A549 (cell line): ENCODE results near the gene PRKG1. TPM values are rescaled to one million over a fixed set of nuclear protein-coding genes. Genes with fewer than 3 reads are reported as not detected.

Experiments
- ATAC-seq, 2 experiments: fragments of 200-7000 bp in 1 of 2; fragments of >200 bp in 1 of 2; cut with Nextera tagmentation in 1 of 2; cut with Tn5 transposase in 1 of 2; 3 replicates each; pipeline versions ENCODE4 v1.8.0 to v1.9.1; 2018 to 2020; ENCODE audit warnings: mild to moderate bottlenecking in 1 of 2, moderate library complexity in 1 of 2
- CTCF ChIA-PET: fragments of 300-600 bp; sonication (Branson Sonifier 250); formaldehyde crosslinking; extraction: SDS; loops from one replicate; lab custom pipeline; 2021; ENCODE audit warnings: antibody characterized with exemption, inconsistent platforms; lab: Yijun Ruan, JAX
- POLR2A ChIA-PET: fragments of 350-600 bp; formaldehyde crosslinking; extraction: SDS; loops from one replicate; lab custom pipeline; 2021; ENCODE audit warnings: antibody characterized with exemption, inconsistent platforms; lab: Yijun Ruan, JAX
- DNase-seq, 2 experiments: peaks; one replicate each; pipeline versions ENCODE4 v3.0.0 to v3.0.0-alpha.2; 2011 to 2016; ENCODE audit warnings: low read depth in 1 of 2, low spot score in 1 of 2
- FAIRE-seq: peaks from 2 replicates; lab custom pipeline; 2011; peaks lifted over from hg19 to GRCh38; lab: Jason Lieb, UNC
- H3K27ac ChIP-seq, 2 experiments: fragments of >200 bp; sonication (Bioruptor Twin); formaldehyde crosslinking; 3 replicates each; pipeline ENCODE4 v1.5.1; 2016 to 2017
- H3K4me1 ChIP-seq: fragments of >200 bp; sonication (Bioruptor Twin); formaldehyde crosslinking; 3 replicates; pipeline ENCODE4 v1.6.1; 2016
- H3K4me2 ChIP-seq: fragments of >200 bp; sonication (Bioruptor Twin); formaldehyde crosslinking; 3 replicates; pipeline ENCODE4 v1.6.1; 2016
- H3K4me3 ChIP-seq: fragments of >200 bp; sonication (Bioruptor Twin); formaldehyde crosslinking; 3 replicates; pipeline ENCODE4 v1.5.1; 2016
- H3K9me3 ChIP-seq: fragments of >200 bp; sonication (Bioruptor Twin); formaldehyde crosslinking; 3 replicates; pipeline ENCODE4 v1.6.1; 2016
- ATOH8 ChIP-seq: fragments of 250-450 bp; sonication (Bioruptor Pico); IDR thresholded peaks from 2 replicates; pipeline ENCODE4 v1.5.0; 2020; ENCODE audit warnings: low read depth, mild to moderate bottlenecking, moderate library complexity
- BHLHE40 ChIP-seq: IDR thresholded peaks from 2 replicates; pipeline ENCODE4 v1.6.1; 2012; ENCODE audit warnings: low read depth, low read length, inconsistent platforms
- CBX2 ChIP-seq: fragments of 200-600 bp; sonication (generic); IDR thresholded peaks from 2 replicates; pipeline ENCODE4 v1.6.1; 2016; ENCODE audit warnings: low read depth, mild to moderate bottlenecking, borderline replicate concordance
- CBX8 ChIP-seq: fragments of 200-600 bp; sonication (generic); IDR thresholded peaks from 2 replicates; pipeline ENCODE4 v1.6.1; 2016
- CEBPB ChIP-seq, 2 experiments: fragments of >200 bp in 1 of 2; sonication (Bioruptor Twin) in 1 of 2; formaldehyde crosslinking in 1 of 2; IDR thresholded peaks; 2 replicates each; pipeline ENCODE4 v1.6.1; 2012 to 2016
- EHF ChIP-seq: fragments of 250-450 bp; sonication (Bioruptor Pico); IDR thresholded peaks from 2 replicates; pipeline ENCODE4 v1.5.0; 2020; ENCODE audit warnings: mild to moderate bottlenecking
- EHMT2 ChIP-seq: fragments of 200-600 bp; sonication (generic); IDR thresholded peaks from 2 replicates; pipeline ENCODE4 v1.6.1; 2016; ENCODE audit warnings: antibody characterized with exemption, low read depth, mild to moderate bottlenecking, moderate library complexity
- EP300 ChIP-seq, 2 experiments: fragments of >200 bp; sonication (Bioruptor Twin); formaldehyde crosslinking; IDR thresholded peaks; 2 replicates in 1 of 2; 3 replicates in 1 of 2; pipeline ENCODE4 v1.6.1; 2016 to 2017
- ESRRA ChIP-seq: fragments of 150-350 bp; IDR thresholded peaks from 2 replicates; pipeline ENCODE4 v1.6.1; 2014; ENCODE audit warnings: mild to moderate bottlenecking, low read length, borderline replicate concordance
- FOSB ChIP-seq: fragments of 250-450 bp; sonication (Bioruptor Pico); IDR thresholded peaks from 2 replicates; pipeline ENCODE4 v1.5.0; 2020; ENCODE audit warnings: mild to moderate bottlenecking, moderate library complexity
- HES2 ChIP-seq: fragments of >200 bp; sonication (Bioruptor Twin); formaldehyde crosslinking; IDR thresholded peaks from 2 replicates; pipeline ENCODE4 v1.6.1; 2016
- HEYL ChIP-seq: fragments of 250-450 bp; sonication (Bioruptor Pico); IDR thresholded peaks from 2 replicates; pipeline ENCODE4 v1.8.0; 2021; ENCODE audit warnings: mild to moderate bottlenecking, moderate library complexity
- HOXB5 ChIP-seq: fragments of 250-450 bp; sonication (Bioruptor Pico); IDR thresholded peaks from 2 replicates; pipeline ENCODE4 v1.5.0; 2020; ENCODE audit warnings: mild to moderate bottlenecking, moderate library complexity
- KDM1A ChIP-seq: fragments of 200-600 bp; sonication (generic); IDR thresholded peaks from 2 replicates; pipeline ENCODE4 v1.6.1; 2016; ENCODE audit warnings: low read depth, mild to moderate bottlenecking
- MYC ChIP-seq: IDR thresholded peaks from 2 replicates; pipeline ENCODE4 v1.6.1; 2012; ENCODE audit warnings: mild to moderate bottlenecking, inconsistent platforms, low read length, improper control_type of control experiment, borderline replicate concordance
- SREBF2 ChIP-seq: fragments of 450-650 bp; IDR thresholded peaks from 2 replicates; pipeline ENCODE4 v1.6.1; 2014; ENCODE audit warnings: mild to moderate bottlenecking, moderate library complexity
- TFCP2L1 ChIP-seq: fragments of 250-450 bp; sonication (Bioruptor Pico); IDR thresholded peaks from 2 replicates; pipeline ENCODE4 v1.5.0; 2021; ENCODE audit warnings: mild to moderate bottlenecking
- TP53 ChIP-seq: fragments of 250-450 bp; sonication (Bioruptor Pico); IDR thresholded peaks from 2 replicates; pipeline ENCODE4 v1.5.0; 2021; ENCODE audit warnings: mild to moderate bottlenecking, moderate library complexity
- ZFP36 ChIP-seq: fragments of 450-650 bp; IDR thresholded peaks from 2 replicates; pipeline ENCODE4 v1.6.1; 2014; ENCODE audit warnings: borderline replicate concordance; ENCODE audit not compliant: partially characterized antibody
- ZNF302 ChIP-seq: fragments of 250-450 bp; sonication (Bioruptor Pico); IDR thresholded peaks from 2 replicates; pipeline ENCODE4 v1.9.0; 2021; ENCODE audit warnings: inconsistent platforms, mild to moderate bottlenecking, moderate library complexity
- ZSCAN20 ChIP-seq: fragments of 250-450 bp; sonication (Bioruptor Pico); IDR thresholded peaks from 2 replicates; pipeline ENCODE4 v1.8.0; 2022; ENCODE audit warnings: mild to moderate bottlenecking, moderate library complexity
- WGBS: methylation state at CpG from one replicate; pipeline ENCODE4 v1.1.6; 2017; ENCODE audit errors: missing lambda C conversion rate; 5-methylcytosine and 5-hydroxymethylcytosine counted together
- polyA plus RNA-seq, 4 experiments: library from polyadenylated mRNA; depleted of rRNA in 3 of 4; stranded (reverse); fragments of >200 nt; fragmentation: RNase III in 1 of 4; extraction: RNeasy Plus Mini Kit Qiagen cat#74134 plus additional on column Dnase treatment in 1 of 4; gene quantifications; 2 replicates in 3 of 4; 3 replicates in 1 of 4; pipeline ENCODE4 v1.2.3, GENCODE V29; 2011 to 2017
- TF ChIP-seq, protein P1 (sequence below): IDR thresholded peaks from 2 replicates; pipeline ENCODE4 v1.6.1; 2012

Gene PRKG1
- polyA plus RNA-seq, 2 of the 4 experiments (the other 2 are of a cell fraction), result not detected

DNA sequence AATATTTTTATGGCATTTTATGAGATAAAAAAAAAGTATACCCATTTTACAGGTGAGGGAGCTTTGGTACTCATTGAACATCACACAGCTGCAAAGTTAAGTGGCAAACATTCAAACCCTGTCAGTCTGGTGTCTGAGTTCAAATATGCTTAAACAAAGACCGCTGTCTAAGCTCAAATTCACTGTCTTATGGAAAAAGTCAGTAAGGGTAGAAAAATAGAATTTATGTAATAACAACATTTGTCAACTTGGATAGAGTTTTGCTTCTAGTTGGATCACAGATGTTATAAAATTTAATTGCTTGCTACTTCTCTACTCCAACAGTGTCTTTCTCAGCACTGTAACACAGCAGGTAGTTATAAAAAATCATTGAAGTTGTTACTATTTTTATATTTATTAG, 786.8 kb downstream of the PRKG1 start:
- Histone ChIP-seq H3K27ac (no peak overlapping the region), H3K4me1 (no peaks in the 10 kb centered on the region), H3K9me3 (no peaks in the 10 kb centered on the region), H3K4me2 (no peak overlapping the region), H3K4me3 (no peak overlapping the region)
- ChIA-PET POLR2A (no interaction called here), CTCF (no interaction called here)
- 0% methylated on average over 1 of the region's 1 CpG for WGBS
- no peak for FAIRE-seq
- no peak for DNase-seq
- TF ChIP-seq ESRRA (no peak), EHMT2 (no peak), ZFP36 (no peak), HEYL (no peak), EHF (CRISPR knock-in tag) (no peak), CBX2 (no peak), HES2 (no peak), TFCP2L1 (no peak)
- TF ChIP-seq, protein P1, sequence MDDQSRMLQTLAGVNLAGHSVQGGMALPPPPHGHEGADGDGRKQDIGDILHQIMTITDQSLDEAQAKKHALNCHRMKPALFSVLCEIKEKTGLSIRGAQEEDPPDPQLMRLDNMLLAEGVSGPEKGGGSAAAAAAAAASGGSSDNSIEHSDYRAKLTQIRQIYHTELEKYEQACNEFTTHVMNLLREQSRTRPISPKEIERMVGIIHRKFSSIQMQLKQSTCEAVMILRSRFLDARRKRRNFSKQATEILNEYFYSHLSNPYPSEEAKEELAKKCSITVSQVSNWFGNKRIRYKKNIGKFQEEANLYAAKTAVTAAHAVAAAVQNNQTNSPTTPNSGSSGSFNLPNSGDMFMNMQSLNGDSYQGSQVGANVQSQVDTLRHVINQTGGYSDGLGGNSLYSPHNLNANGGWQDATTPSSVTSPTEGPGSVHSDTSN, result no peak
- no peak for ATAC-seq

DNA sequence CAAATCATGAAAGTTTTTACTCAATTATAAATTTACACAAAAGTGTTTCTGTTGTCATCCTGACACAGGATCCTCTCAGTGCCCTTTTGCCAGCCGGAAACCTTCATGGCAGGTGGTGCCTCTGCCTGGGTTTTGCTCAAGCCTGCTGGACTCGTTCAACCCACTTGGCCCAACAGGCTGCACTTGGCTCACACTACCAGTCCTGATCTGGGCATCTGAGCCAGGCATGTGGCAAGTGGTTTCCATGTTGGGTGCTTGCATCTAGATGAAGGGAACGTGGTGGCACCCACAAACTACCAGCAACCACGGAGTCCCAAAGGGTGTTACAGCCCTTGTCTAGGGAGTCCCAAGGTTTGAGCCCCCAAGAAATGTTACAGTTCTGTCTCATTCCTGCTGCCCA, 787.4 kb downstream of the PRKG1 start:
- FAIRE-seq (no peak), ATAC-seq (no peak), DNase-seq (no peak)
- no peak for TF ChIP-seq BHLHE40
- TF ChIP-seq TP53 (CRISPR knock-in tag), result no peak
- TF ChIP-seq HES2, result no peak
- TF ChIP-seq ZSCAN20 (CRISPR knock-in tag), result no peak
- TF ChIP-seq, protein P1, result no peak
- TF ChIP-seq KDM1A, result no peak
- H3K27ac ChIP-seq, result no peak overlapping the region
- WGBS, result 11% methylated on average over 4 of the region's 4 CpGs
- ChIA-PET POLR2A (no interaction called here), CTCF (no interaction called here)
- no peaks in the 10 kb centered on the region for H3K4me1 ChIP-seq
- no peak overlapping the region for H3K4me3 ChIP-seq
- no peaks in the 10 kb centered on the region for H3K9me3 ChIP-seq
- no peak overlapping the region for H3K4me2 ChIP-seq

- POLR2A ChIA-PET, result no interaction called here
- 5% methylated on average over 3 of the region's 3 CpGs for WGBS
- no peak overlapping the region for H3K27ac ChIP-seq
- no peak for ATAC-seq
- H3K4me2 ChIP-seq, result no peak overlapping the region
- no peaks in the 10 kb centered on the region for H3K4me1 ChIP-seq
- no peak for DNase-seq
- no peak for FAIRE-seq
- no peaks in the 10 kb centered on the region for H3K9me3 ChIP-seq
- no peak overlapping the region for H3K4me3 ChIP-seq
- CTCF ChIA-PET, result no interaction called here
- TF ChIP-seq SREBF2 (no peak), BHLHE40 (no peak), EP300 (IDR thresholded peaks at IDR 0.05) (no peak), CBX8 (no peak)
Measured at GRCh38 chr10:51862149-51862548, 787.9 kb downstream of the PRKG1 start.

- FAIRE-seq (no peak), ATAC-seq (no peak), DNase-seq (no peak)
- Histone ChIP-seq H3K4me2 (no peak overlapping the region), H3K4me1 (no peaks in the 10 kb centered on the region), H3K4me3 (no peak overlapping the region), H3K9me3 (no peaks in the 10 kb centered on the region), H3K27ac (no peak overlapping the region)
- WGBS, result 29% methylated on average over 4 of the region's 4 CpGs
- CTCF ChIA-PET, result no interaction called here
- no peak for TF ChIP-seq CEBPB (IDR thresholded peaks at IDR 0.05)
- no peak for TF ChIP-seq MYC
- no peak for TF ChIP-seq HOXB5 (CRISPR knock-in tag)
- TF ChIP-seq EHMT2, result no peak
- no peak for TF ChIP-seq ZNF302 (CRISPR knock-in tag)
- TF ChIP-seq FOSB (CRISPR knock-in tag), result no peak
- TF ChIP-seq ATOH8 (CRISPR knock-in tag), result no peak
- TF ChIP-seq TP53 (CRISPR knock-in tag), result no peak
- POLR2A ChIA-PET, result no interaction called here
Measured at GRCh38 chr10:51867956-51868355, 793.7 kb downstream of the PRKG1 start.
